K562 (cell line): ENCODE results near the gene PRKACA. TPM values are rescaled to one million over a fixed set of nuclear protein-coding genes. Genes with fewer than 3 reads are reported as not detected.

Experiments
- CHAMP1 ChIP-seq: fragments of 450-650 bp; IDR thresholded peaks from 2 replicates; pipeline ENCODE4 v1.6.1; 2016; ENCODE audit warnings: mild to moderate bottlenecking
- MBD1 ChIP-seq: fragments of 250-450 bp; sonication (Bioruptor Pico); IDR thresholded peaks from 2 replicates; pipeline ENCODE4 v1.8.0; 2022; ENCODE audit warnings: inconsistent platforms
- MLX ChIP-seq, 2 experiments: fragments of 450-650 bp in 1 of 2; sonication (generic) in 1 of 2; formaldehyde crosslinking; conservative IDR thresholded peaks; 2 replicates each; pipeline versions ENCODE4 v1.4.0 to v1.8.1; 2020 to 2022; ENCODE audit warnings: mild to moderate bottlenecking in 1 of 2, missing genetic modification reagents in 1 of 2
- MYBL2 ChIP-seq, 2 experiments: fragments of 450-650 bp in 1 of 2; sonication (generic) in 1 of 2; formaldehyde crosslinking in 1 of 2; IDR thresholded peaks; 2 replicates each; pipeline versions ENCODE4 v1.6.1 to v1.8.1; 2017 to 2022; ENCODE audit warnings: borderline replicate concordance in 1 of 2, inconsistent platforms in 1 of 2, low read depth in 1 of 2, mild to moderate bottlenecking in 1 of 2, missing genetic modification reagents in 1 of 2, moderate library complexity in 1 of 2
- NKRF ChIP-seq: fragments of 450-650 bp; IDR thresholded peaks from 2 replicates; pipeline ENCODE4 v1.6.1; 2016; ENCODE audit warnings: borderline replicate concordance
- NONO ChIP-seq, 2 experiments: fragments of 200-400 bp in 1 of 2; fragments of 450-650 bp in 1 of 2; formaldehyde crosslinking in 1 of 2; IDR thresholded peaks; 2 replicates each; pipeline ENCODE4 v1.6.1; 2017; ENCODE audit warnings: low read depth in 2 of 2, mild to moderate bottlenecking in 2 of 2, moderate library complexity in 2 of 2, low read length in 1 of 2
- PHB ChIP-seq: fragments of 250-450 bp; sonication (Bioruptor Pico); IDR thresholded peaks from 2 replicates; pipeline ENCODE4 v1.5.0; 2021
- PHB2 ChIP-seq: fragments of 450-650 bp; IDR thresholded peaks from 2 replicates; pipeline ENCODE4 v1.6.1; 2017; ENCODE audit warnings: low read depth
- POLR2AphosphoS5 ChIP-seq: IDR thresholded peaks from 2 replicates; pipeline ENCODE4 v1.6.1; 2011; ENCODE audit warnings: mild to moderate bottlenecking, low read depth, low read length, moderate library complexity; ENCODE audit not compliant: control insufficient read depth, insufficient read depth
- RFX7 ChIP-seq: fragments of 250-450 bp; sonication (Bioruptor Pico); IDR thresholded peaks from 2 replicates; pipeline ENCODE4 v1.5.1; 2021; ENCODE audit warnings: mild to moderate bottlenecking
- SMAD2 ChIP-seq: fragments of 150-350 bp; IDR thresholded peaks from 2 replicates; pipeline ENCODE4 v1.6.1; 2014; ENCODE audit warnings: low read depth, mild to moderate bottlenecking, low read length
- SREBF1 ChIP-seq: fragments of 150-350 bp; IDR thresholded peaks from 2 replicates; pipeline ENCODE4 v1.6.1; 2014; ENCODE audit warnings: antibody characterized with exemption, low read depth, low read length, borderline replicate concordance
- TAL1 ChIP-seq: fragments of 450-650 bp; IDR thresholded peaks from 2 replicates; pipeline ENCODE4 v1.6.1; 2016; ENCODE audit warnings: mild to moderate bottlenecking
- TCF7 ChIP-seq: sonication (generic); IDR thresholded peaks from 2 replicates; pipeline ENCODE4 v1.6.1; 2016; ENCODE audit warnings: antibody characterized with exemption, borderline replicate concordance
- TRIM28 ChIP-seq: fragments of 450-650 bp; IDR thresholded peaks from 2 replicates; pipeline ENCODE4 v1.6.1; 2017
- ZNF263 ChIP-seq: sonication (generic); formaldehyde crosslinking; IDR thresholded peaks from 2 replicates; pipeline ENCODE4 v1.8.0; 2022; ENCODE audit warnings: mild to moderate bottlenecking, missing genetic modification reagents, borderline replicate concordance
- ZNF77 ChIP-seq: fragments of 250-450 bp; sonication (Bioruptor Pico); IDR thresholded peaks from 2 replicates; pipeline ENCODE4 v1.5.0; 2020
- ZNF780A ChIP-seq: fragments of 250-450 bp; sonication (Bioruptor Pico); IDR thresholded peaks from 2 replicates; pipeline ENCODE4 v1.5.0; 2021; ENCODE audit warnings: mild to moderate bottlenecking
- polyA plus RNA-seq, 8 experiments: library from polyadenylated mRNA; depleted of rRNA in 4 of 8; stranded (reverse) in 5 of 8; unstranded in 3 of 8; fragments of >200 nt; fragmentation: Nextera tagmentation in 2 of 8; fragmentation: Illumina TruSeq in 1 of 8; extraction: Ambion mirVana in 2 of 8; extraction: Trizol in 1 of 8; gene quantifications; 2 replicates each; pipeline versions ENCODE4 v1.2.1 to v1.2.3, GENCODE V29; 2011 to 2014; ENCODE audit warnings: inconsistent platforms in 1 of 8, missing spikeins in 1 of 8
- total RNA-seq, 7 experiments: library from RNA; depleted of rRNA in 6 of 7; stranded (reverse); fragments of >200 nt in 6 of 7; fragmentation: Illumina TruSeq in 2 of 7; extraction: Trizol in 2 of 7; gene quantifications; 2 replicates each; pipeline versions ENCODE4 v1.2.1 to v1.2.3, GENCODE V29; 2011 to 2021; ENCODE audit warnings: low replicate concordance in 1 of 7
- TF ChIP-seq, protein P1 (sequence below): sonication (generic); formaldehyde crosslinking; IDR thresholded peaks from 2 replicates; pipeline ENCODE4 v1.8.1; 2023; ENCODE audit warnings: mild to moderate bottlenecking, missing genetic modification reagents

PRKACA gene
- total and polyA plus RNA-seq, 9 of the 15 experiments (the other 6 are each of a cell fraction or from before 2014, with no cell fraction given), result 1.2 to 63.1 (median 13.0) TPM

GRCh38 chr19:14113762-14114414, 3.7 kb downstream of the PRKACA start (continued):
- no peak; the same call in 1 of the 2 replicates for TF ChIP-seq TAL1
- TF ChIP-seq, protein P1, sequence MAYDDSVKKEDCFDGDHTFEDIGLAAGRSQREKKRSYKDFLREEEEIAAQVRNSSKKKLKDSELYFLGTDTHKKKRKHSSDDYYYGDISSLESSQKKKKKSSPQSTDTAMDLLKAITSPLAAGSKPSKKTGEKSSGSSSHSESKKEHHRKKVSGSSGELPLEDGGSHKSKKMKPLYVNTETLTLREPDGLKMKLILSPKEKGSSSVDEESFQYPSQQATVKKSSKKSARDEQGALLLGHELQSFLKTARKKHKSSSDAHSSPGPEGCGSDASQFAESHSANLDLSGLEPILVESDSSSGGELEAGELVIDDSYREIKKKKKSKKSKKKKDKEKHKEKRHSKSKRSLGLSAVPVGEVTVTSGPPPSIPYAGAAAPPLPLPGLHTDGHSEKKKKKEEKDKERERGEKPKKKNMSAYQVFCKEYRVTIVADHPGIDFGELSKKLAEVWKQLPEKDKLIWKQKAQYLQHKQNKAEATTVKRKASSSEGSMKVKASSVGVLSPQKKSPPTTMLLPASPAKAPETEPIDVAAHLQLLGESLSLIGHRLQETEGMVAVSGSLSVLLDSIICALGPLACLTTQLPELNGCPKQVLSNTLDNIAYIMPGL (CRISPR knock-in tag), result 0 out of 2 replicates have a peak, but pooled peaks have one; percentile 52
- 0 out of 2 replicates have a peak, but pooled peaks have one; percentile 27 for TF ChIP-seq PHB2
- TF ChIP-seq ZNF263 (CRISPR knock-in tag), result peak; percentile 59; the same call in 1 of the 2 replicates
- TF ChIP-seq POLR2AphosphoS5, result no peak
- TF ChIP-seq TRIM28, result no peak
- TF ChIP-seq TCF7, result no peak
- TF ChIP-seq SREBF1, result no peak
- no peak for TF ChIP-seq NKRF
- no peak for TF ChIP-seq CHAMP1
- no peak for TF ChIP-seq MBD1 (CRISPR knock-in tag)
- no peak for TF ChIP-seq SMAD2
- TF ChIP-seq RFX7 (CRISPR knock-in tag), result no peak
- TF ChIP-seq ZNF780A (CRISPR knock-in tag), result no peak
- no peak for TF ChIP-seq NONO (IDR thresholded peaks at IDR 0.05; ENCODE audit: low read depth in 2 of 2, low read length in 1 of 2)
- no peak for TF ChIP-seq ZNF77
- TF ChIP-seq MYBL2 (IDR thresholded peaks at IDR 0.05; ENCODE audit: low read depth), result no peak
- no peak for TF ChIP-seq MYBL2 (CRISPR knock-in tag; IDR thresholded peaks at IDR 0.05; ENCODE audit: borderline replicate concordance)
- TF ChIP-seq MLX (CRISPR knock-in tag; conservative IDR thresholded peaks at IDR 0.05), result no peak
- no peak for TF ChIP-seq PHB (CRISPR knock-in tag)
